ENCODE measurements around the gene NPHS2.

DNA sequence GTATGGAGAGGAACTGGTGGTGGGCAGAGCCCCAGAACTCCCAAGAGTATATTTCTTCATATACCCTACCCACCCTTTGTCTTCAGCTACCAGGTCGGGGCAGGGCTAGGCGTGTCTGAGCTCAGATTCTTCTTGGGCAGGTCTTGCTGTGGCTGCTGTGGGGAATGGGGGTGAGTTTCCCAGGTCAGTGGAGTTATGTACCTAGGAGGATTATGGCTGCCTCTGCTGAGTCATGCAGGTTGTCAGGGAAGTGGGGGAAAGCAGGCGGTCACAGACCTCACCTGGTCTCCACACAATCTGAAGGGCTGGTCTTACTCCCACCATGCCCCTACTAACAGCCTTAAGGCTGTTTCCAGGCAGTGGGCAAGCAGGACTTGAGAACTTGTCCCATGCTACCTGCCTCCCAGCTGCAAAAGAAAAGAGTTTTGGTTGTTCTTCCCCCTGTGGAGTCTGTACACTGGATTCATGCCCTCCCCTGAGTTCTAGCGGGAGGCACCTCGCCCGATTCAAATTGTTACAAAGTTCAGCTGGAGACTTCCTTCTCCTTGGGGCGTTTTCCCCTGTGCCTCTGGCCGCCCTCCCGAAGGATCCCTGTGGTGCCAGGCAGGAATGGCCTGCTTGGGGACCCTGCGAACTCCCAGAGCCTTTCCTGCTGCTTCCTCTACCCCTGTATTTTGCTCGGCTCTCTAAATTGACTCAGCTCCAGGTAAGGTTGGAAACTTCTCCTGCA is 58.6 kb downstream of the NPHS2 start:
- TF ChIP-seq, protein P1, sequence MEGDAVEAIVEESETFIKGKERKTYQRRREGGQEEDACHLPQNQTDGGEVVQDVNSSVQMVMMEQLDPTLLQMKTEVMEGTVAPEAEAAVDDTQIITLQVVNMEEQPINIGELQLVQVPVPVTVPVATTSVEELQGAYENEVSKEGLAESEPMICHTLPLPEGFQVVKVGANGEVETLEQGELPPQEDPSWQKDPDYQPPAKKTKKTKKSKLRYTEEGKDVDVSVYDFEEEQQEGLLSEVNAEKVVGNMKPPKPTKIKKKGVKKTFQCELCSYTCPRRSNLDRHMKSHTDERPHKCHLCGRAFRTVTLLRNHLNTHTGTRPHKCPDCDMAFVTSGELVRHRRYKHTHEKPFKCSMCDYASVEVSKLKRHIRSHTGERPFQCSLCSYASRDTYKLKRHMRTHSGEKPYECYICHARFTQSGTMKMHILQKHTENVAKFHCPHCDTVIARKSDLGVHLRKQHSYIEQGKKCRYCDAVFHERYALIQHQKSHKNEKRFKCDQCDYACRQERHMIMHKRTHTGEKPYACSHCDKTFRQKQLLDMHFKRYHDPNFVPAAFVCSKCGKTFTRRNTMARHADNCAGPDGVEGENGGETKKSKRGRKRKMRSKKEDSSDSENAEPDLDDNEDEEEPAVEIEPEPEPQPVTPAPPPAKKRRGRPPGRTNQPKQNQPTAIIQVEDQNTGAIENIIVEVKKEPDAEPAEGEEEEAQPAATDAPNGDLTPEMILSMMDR (IDR thresholded peaks at IDR 0.05), result no peak
- TF ChIP-seq POLR2A (IDR thresholded peaks at IDR 0.05) (no peak), EP300 (IDR thresholded peaks at IDR 0.05) (no peak), POLR2AphosphoS5 (IDR thresholded peaks at IDR 0.05) (no peak)

Measured in upper lobe of left lung (tissue), 4 donors.